Measurements from ENCODE around the gene FAM20A.

Gene FAM20A

GRCh38 chr17:68562736-68563135 is 38.4 kb downstream of the FAM20A start:
- intact Hi-C loops (cut with DNase I; ENCODE audit: low total_unique reads) = no loop called here
- no peaks in the 10 kb centered on the region for H3K9me3 ChIP-seq
- no peaks in the 10 kb centered on the region for H3K36me3 ChIP-seq
- TF ChIP-seq CTCF (IDR thresholded peaks at IDR 0.05) = no peak
- no peak overlapping the region for H3K27ac ChIP-seq
- H3K4me1 ChIP-seq = no peaks in the 10 kb centered on the region
- H3K4me3 ChIP-seq = no peak overlapping the region
- no peaks in the 10 kb centered on the region for H3K27me3 ChIP-seq
- no peak for DNase-seq

- intact Hi-C loops (cut with DNase I; ENCODE audit: low total_unique reads) = no loop called here
- H3K36me3 ChIP-seq = no peaks in the 10 kb centered on the region
- DNase-seq = no peak
- H3K4me1 ChIP-seq = no peaks in the 10 kb centered on the region
- H3K4me3 ChIP-seq = no peak overlapping the region
- H3K9me3 ChIP-seq = no peaks in the 10 kb centered on the region
- TF ChIP-seq CTCF (IDR thresholded peaks at IDR 0.05) = no peak
- H3K27ac ChIP-seq = no peak overlapping the region
- H3K27me3 ChIP-seq = no peaks in the 10 kb centered on the region
These were observed 40.0 kb downstream of the FAM20A start for GRCh38 chr17:68560966-68561720.

- TF ChIP-seq CTCF (IDR thresholded peaks at IDR 0.05) = no peak
- Histone ChIP-seq H3K4me1 (no peaks in the 10 kb centered on the region), H3K9me3 (no peaks in the 10 kb centered on the region), H3K4me3 (no peak overlapping the region), H3K27me3 (no peaks in the 10 kb centered on the region), H3K36me3 (peaks cover 0 to 7% (median 0%) of the 10 kb centered on the region in 3 donors), H3K27ac (no peak overlapping the region)
- intact Hi-C loops (cut with DNase I; ENCODE audit: low total_unique reads) = no loop called here
- DNase-seq = no peak
These were observed 41.9 kb downstream of the FAM20A start for GRCh38 chr17:68559316-68559715.

- Histone ChIP-seq H3K9me3 (no peaks in the 10 kb centered on the region), H3K36me3 (peaks cover 0 to 7% (median 0%) of the 10 kb centered on the region in 3 donors), H3K4me1 (no peaks in the 10 kb centered on the region), H3K4me3 (no peak overlapping the region), H3K27me3 (no peaks in the 10 kb centered on the region), H3K27ac (no peak overlapping the region)
- TF ChIP-seq CTCF (IDR thresholded peaks at IDR 0.05) = no peak
- DNase-seq = no peak
- intact Hi-C loops (cut with DNase I; ENCODE audit: low total_unique reads) = no loop called here
These were observed 44.6 kb downstream of the FAM20A start for GRCh38 chr17:68556551-68556950.

GRCh38 chr17:68544111-68544915 is 56.9 kb downstream of the FAM20A start:
- Histone ChIP-seq H3K9me3 (no peaks in the 10 kb centered on the region), H3K27me3 (no peaks in the 10 kb centered on the region), H3K4me1 (no peaks in the 10 kb centered on the region), H3K27ac (no peak overlapping the region), H3K36me3 (peaks cover 0 to 28% (median 18%) of the 10 kb centered on the region in 3 donors), H3K4me3 (no peak overlapping the region)
- no peak for TF ChIP-seq CTCF (IDR thresholded peaks at IDR 0.05)
- no peak for DNase-seq
- intact Hi-C loops (cut with DNase I; ENCODE audit: low total_unique reads) = no loop called here

Data from tibial artery (tissue), 4 donors.